ENCODE measurements around the gene SLC17A5. TPM values are rescaled to one million over a fixed set of nuclear protein-coding genes. Genes with fewer than 3 reads are reported as not detected.
"Not testable (repeated sequence)": the region's sequence is repeated elsewhere in the genome, so short reads cannot be mapped to it uniquely, and the experiment has no call there.

SLC17A5 gene
- total and polyA plus RNA-seq, 9 of the 15 experiments (the other 6 are each of a cell fraction or from before 2014, with no cell fraction given), result 1.3 to 7.2 (median 3.4) TPM

GRCh38 chr6:73555380-73555949, 98.3 kb downstream of the SLC17A5 start:
- H3K9me1 ChIP-seq (ENCODE audit: control insufficient read depth, insufficient read depth, low read length); BruUV-seq (replicated peaks); H2AFZ ChIP-seq (ENCODE audit: low read depth, low read length); in situ Hi-C loops (cut with MboI); DNase-seq (ENCODE audit: extremely low read depth in 1 of 4, low spot score in 3 of 4); H3K36me3 ChIP-seq (ENCODE audit: control insufficient read depth, insufficient read depth, low read length); H3K9ac ChIP-seq (ENCODE audit: insufficient read depth in 1 of 2, low read depth in 2 of 2, low read length in 2 of 2); H3K9me3 ChIP-seq (replicated peaks; ENCODE audit: control insufficient read depth, insufficient read depth, low read depth, low read length); H4K20me1 ChIP-seq (replicated peaks; ENCODE audit: control insufficient read depth, insufficient read depth, low read length); H3K79me2 ChIP-seq (ENCODE audit: control insufficient read depth, insufficient read depth, low read length); FAIRE-seq; H3K27ac ChIP-seq (ENCODE audit: extremely low read depth, low read depth, low read length); H3K27me3 ChIP-seq (ENCODE audit: control insufficient read depth in 2 of 2, insufficient read depth in 2 of 2, low read length in 2 of 2); CTCF ChIA-PET (ENCODE audit: low intra/inter-chr PET ratio); H3K4me3 ChIP-seq; intact Hi-C loops (cut with micrococcal nuclease); H3K4me1 ChIP-seq (replicated peaks in 1 of 2; ENCODE audit: control insufficient read depth in 2 of 2, insufficient read depth in 2 of 2, low read length in 2 of 2); H3K4me2 ChIP-seq (ENCODE audit: insufficient read depth, low read length); TF ChIP-seq TOE1 (CRISPR knock-in tag; IDR thresholded peaks at IDR 0.05; ENCODE audit: borderline replicate concordance, low read depth): not testable (repeated sequence)
- WGBS (ENCODE audit: insufficient coverage, low coverage, missing lambda C conversion rate), result 42% methylated on average over 11 of the region's 11 CpGs
- POLR2A ChIA-PET, result interaction anchor here (0.6 kb wide), 2 partner anchors 18 to 37 kb away, joined by 3 read pairs; no protein-coding TSS in a partner anchor
- TF ChIP-seq EGR1 (conservative IDR thresholded peaks at IDR 0.05) (peak; percentile 69), HDAC2 (IDR thresholded peaks at IDR 0.05) (0 out of 2 replicates have a peak, but pooled peaks have one; percentile 28), HDAC1 (IDR thresholded peaks at IDR 0.05) (0 out of 4 replicates have a peak, but pooled peaks of 1 of the 2 experiments have one; percentile 12), KDM1A (IDR thresholded peaks at IDR 0.05) (peak; percentile 77 to 82), RCOR1 (IDR thresholded peaks at IDR 0.05; ENCODE audit: borderline replicate concordance in 1 of 2, low read depth in 2 of 2, low read length in 2 of 2) (peak in 1 of 2 experiments; percentile 52; a peak in 1 of 4 replicates), CBFA2T3 (IDR thresholded peaks at IDR 0.05) (peak; percentile 20; the same call in 1 of the 2 replicates), TFE3 (CRISPR knock-in tag; IDR thresholded peaks at IDR 0.05) (0 out of 2 replicates have a peak, but pooled peaks have one; percentile 9), TOE1 (IDR thresholded peaks at IDR 0.05; ENCODE audit: borderline replicate concordance) (peak; percentile 32; the same call in 1 of the 2 replicates)
- ATAC-seq, result peak; percentile 14; the same call in 1 of the 3 replicates

All from K562 (cell line).